Activated T-cell treated with anti-CD3 and anti-CD28 coated beads, Interleukin-2, amount 50 U/mL, for 4 hours (primary cell): ENCODE data around the gene INPP4A. TPM values are rescaled to one million over a fixed set of nuclear protein-coding genes. Genes with fewer than 3 reads are reported as not detected.

Experiments used
- ATAC-seq, 2 donors: fragments of 200-7000 bp; cut with Tn5 transposase; one replicate each; pipeline ENCODE4 v1.10.0; 2021
- DNase-seq: peaks from one replicate; pipeline ENCODE4 v3.0.0-alpha.2; 2020
- H3K27me3 Mint-ChIP-seq: one replicate; pipeline ENCODE4 v1.8.0; 2021; ENCODE audit warnings: low read depth, mixed read lengths
- H3K36me3 Mint-ChIP-seq: one replicate; pipeline ENCODE4 v1.8.0; 2022; ENCODE audit warnings: mixed read lengths; ENCODE audit not compliant: insufficient read depth
- H3K4me1 Mint-ChIP-seq: one replicate; pipeline ENCODE4 v1.8.0; 2021; ENCODE audit warnings: low read depth, mixed read lengths
- H3K4me3 Mint-ChIP-seq: one replicate; pipeline ENCODE4 v1.8.0; 2021; ENCODE audit warnings: mild to moderate bottlenecking, moderate library complexity, mixed read lengths
- H3K9me3 Mint-ChIP-seq: one replicate; pipeline ENCODE4 v1.8.0; 2021; ENCODE audit warnings: mixed read lengths
- total RNA-seq, 3 donors: library from RNA; stranded (reverse); gene quantifications; one replicate each; pipeline ENCODE4 v1.2.1, GENCODE V29; 2021

INPP4A gene
- total RNA-seq, 3 donors from 2014 or later, result 17.3 to 24.0 (median 17.3) TPM

DNA sequence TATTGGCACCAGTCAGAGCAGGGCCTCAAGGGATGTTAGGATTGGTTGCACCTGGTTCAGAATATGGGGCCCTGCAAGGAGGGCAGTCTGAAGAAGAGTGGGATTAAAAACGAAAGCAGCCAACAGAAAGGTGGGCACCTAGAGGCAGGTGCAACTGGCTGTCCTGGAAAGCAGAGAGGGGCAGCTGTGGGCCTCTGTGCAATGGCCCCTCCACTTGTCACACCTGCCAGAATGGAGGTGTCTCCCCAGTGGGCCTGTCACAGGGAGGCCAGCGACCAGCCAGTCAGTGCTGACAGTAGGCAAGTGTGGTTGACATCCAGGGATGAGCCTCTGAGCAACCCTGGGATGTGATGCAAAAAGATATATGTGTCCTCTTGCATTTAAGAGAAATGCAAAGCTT lies 37.7 kb downstream of the INPP4A start:
- Mint-ChIP-seq H3K4me1 (peaks cover 94% of the 10 kb centered on the region), H3K4me3 (no peak overlapping the region), H3K9me3 (no peaks in the 10 kb centered on the region), H3K36me3 (no peaks in the 10 kb centered on the region), H3K27me3 (no peaks in the 10 kb centered on the region)
- ATAC-seq (no peak), DNase-seq (no peak)

DNA sequence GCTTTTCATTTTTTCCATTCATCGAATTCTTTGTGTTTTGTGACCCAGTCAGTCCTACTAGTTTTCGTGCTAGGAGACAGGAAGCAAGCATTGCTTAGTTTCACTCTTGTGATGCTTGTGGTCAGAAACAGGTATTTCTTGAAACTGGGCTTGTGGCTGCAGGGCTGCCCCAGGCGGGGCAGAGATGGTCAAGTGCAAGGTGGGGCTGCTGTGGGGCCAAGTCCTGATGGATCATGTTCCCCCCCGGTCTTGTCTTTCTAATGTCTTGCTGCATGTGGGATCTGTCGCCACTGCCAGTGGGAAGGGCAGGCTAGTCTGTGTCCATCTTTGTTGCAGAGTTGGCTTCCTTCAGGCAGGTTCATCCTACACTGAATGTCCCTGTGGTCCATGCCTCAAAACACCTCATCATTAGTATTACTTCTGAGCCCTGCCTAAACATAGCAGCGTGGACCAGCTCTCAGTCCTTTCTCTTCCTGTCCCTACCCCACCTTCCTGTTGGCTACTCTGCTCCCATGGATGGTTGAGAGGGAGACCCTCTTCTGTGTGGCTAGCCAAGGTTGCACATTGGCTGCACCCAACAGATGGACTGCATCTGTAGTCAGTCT lies 38.7 kb downstream of the INPP4A start:
- H3K27me3 Mint-ChIP-seq, result no peaks in the 10 kb centered on the region
- ATAC-seq, result peak; percentile 5 to 14
- peak overlapping the region; percentile 48 for H3K4me3 Mint-ChIP-seq
- no peaks in the 10 kb centered on the region for H3K36me3 Mint-ChIP-seq
- H3K4me1 Mint-ChIP-seq, result peaks cover 94% of the 10 kb centered on the region
- H3K9me3 Mint-ChIP-seq, result no peaks in the 10 kb centered on the region
- DNase-seq, result no peak

DNA sequence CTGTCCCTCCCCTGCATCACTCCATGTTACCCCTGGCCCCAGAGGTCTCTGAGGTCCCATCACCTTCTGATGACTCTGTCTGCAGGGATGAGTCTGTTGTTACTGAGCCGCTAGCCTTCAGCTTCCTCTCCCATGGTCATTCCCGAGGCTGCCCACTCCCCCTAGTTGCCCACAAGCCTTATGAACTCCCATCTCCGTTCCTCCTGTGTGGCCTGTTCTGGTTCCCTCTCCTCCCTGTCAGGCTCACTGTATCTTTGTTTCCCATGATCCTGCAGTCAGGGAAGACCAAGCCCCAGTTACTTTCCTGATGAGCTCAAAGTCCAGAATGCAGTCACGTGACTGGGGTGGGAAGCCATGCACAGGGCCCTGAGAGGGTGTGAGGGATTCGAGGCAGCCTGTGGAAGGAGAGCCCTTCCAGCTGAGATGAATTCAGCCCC lies 39.5 kb downstream of the INPP4A start:
- no peak overlapping the region for H3K4me3 Mint-ChIP-seq
- no peaks in the 10 kb centered on the region for H3K36me3 Mint-ChIP-seq
- DNase-seq (no peak), ATAC-seq (no peak)
- H3K27me3 Mint-ChIP-seq, result no peaks in the 10 kb centered on the region
- peaks cover 94% of the 10 kb centered on the region for H3K4me1 Mint-ChIP-seq
- no peaks in the 10 kb centered on the region for H3K9me3 Mint-ChIP-seq

DNA sequence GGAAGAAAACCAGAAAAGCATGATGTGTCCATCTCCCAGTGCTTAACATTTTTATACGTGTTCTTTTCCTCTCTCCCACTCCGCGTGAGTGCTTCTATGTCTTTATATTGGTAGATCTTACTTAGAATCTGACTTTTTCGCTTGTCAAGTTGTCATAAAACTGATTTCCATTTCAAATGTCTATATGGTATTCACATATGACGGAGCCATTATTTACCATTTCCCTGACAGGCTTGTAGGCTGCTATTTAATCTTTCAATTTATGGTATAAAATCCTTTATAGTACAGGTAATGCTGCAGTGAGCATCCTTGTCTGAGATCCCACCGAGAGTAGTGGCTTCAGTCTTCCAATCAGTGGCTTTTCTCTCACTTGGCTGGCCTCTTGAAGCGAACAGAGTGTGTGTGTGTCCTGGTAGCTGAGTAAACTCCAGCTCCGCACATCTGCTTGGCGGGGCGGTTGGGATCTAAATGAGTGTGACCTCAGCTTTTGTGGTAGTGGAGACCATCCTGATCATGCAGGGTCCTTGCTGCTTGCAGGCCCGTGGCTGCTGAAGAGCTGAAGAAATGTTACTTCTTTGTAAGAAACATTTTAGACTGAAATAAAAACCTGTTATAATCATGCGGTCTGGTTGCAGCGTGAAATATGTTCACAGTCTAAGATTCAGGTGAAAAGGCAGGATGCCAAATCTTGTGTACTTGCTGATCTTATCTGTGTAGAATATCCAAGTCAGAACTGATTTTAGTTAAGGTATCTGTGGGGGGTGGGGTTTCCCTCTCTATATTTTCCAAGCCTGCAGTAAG lies 40.2 kb downstream of the INPP4A start:
- H3K4me3 Mint-ChIP-seq, result peak overlapping the region; percentile 19
- no peaks in the 10 kb centered on the region for H3K9me3 Mint-ChIP-seq
- no peaks in the 10 kb centered on the region for H3K27me3 Mint-ChIP-seq
- no peaks in the 10 kb centered on the region for H3K36me3 Mint-ChIP-seq
- ATAC-seq, result no peak
- no peak for DNase-seq
- H3K4me1 Mint-ChIP-seq, result peaks cover 94% of the 10 kb centered on the region

DNA sequence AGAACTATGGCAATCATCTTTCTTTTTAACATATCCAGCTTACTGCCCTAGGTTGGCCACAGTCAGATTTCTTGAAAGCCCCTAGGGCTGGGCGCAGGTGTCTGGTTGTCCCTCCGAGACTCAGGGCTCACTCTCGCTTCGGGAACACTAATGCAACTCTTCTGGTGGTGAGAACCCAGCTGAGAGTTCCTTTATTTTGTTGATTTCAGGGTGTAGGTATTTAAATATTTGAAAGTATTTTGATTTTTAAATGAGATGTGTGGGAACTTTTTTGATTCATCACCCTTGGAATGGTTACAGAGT lies 40.7 kb downstream of the INPP4A start:
- no peaks in the 10 kb centered on the region for H3K9me3 Mint-ChIP-seq
- no peak overlapping the region for H3K4me3 Mint-ChIP-seq
- no peak for DNase-seq
- H3K27me3 Mint-ChIP-seq, result no peaks in the 10 kb centered on the region
- no peak for ATAC-seq
- no peaks in the 10 kb centered on the region for H3K36me3 Mint-ChIP-seq
- peaks cover 93% of the 10 kb centered on the region for H3K4me1 Mint-ChIP-seq

DNA sequence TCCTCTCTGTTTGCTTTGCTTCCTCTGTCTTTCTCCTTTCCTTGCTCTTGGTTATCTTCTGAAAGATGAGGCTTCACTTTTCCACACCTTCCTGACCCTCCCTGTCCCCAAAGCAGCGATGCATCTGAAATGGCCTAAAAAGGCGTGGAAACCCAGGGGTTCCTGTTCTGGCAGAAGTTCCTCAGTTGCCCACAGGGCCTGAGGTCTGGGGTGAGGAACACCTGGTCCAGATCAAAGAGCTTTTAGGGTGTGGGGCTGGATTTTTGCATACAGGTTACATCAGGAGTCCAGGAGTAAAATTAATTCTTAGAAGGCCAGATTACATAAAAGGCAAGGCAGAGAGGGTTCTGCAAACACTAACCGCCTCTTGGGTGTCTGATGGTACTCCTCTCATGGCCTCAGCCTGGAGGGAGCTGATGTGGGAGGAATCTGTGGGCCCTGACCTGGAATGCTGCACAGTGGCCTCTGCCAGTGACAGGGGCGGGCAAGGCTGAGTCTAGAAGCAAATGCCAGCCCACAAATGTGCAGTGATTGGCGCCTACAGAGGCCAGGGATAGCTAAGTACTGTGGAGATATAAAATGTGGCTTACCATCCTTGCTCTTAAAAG lies 41.8 kb downstream of the INPP4A start:
- H3K4me3 Mint-ChIP-seq, result no peak overlapping the region
- peaks cover under 1% of the 10 kb centered on the region for H3K36me3 Mint-ChIP-seq
- no peaks in the 10 kb centered on the region for H3K27me3 Mint-ChIP-seq
- ATAC-seq (no peak), DNase-seq (no peak)
- H3K4me1 Mint-ChIP-seq, result peaks cover 90% of the 10 kb centered on the region
- no peaks in the 10 kb centered on the region for H3K9me3 Mint-ChIP-seq

DNA sequence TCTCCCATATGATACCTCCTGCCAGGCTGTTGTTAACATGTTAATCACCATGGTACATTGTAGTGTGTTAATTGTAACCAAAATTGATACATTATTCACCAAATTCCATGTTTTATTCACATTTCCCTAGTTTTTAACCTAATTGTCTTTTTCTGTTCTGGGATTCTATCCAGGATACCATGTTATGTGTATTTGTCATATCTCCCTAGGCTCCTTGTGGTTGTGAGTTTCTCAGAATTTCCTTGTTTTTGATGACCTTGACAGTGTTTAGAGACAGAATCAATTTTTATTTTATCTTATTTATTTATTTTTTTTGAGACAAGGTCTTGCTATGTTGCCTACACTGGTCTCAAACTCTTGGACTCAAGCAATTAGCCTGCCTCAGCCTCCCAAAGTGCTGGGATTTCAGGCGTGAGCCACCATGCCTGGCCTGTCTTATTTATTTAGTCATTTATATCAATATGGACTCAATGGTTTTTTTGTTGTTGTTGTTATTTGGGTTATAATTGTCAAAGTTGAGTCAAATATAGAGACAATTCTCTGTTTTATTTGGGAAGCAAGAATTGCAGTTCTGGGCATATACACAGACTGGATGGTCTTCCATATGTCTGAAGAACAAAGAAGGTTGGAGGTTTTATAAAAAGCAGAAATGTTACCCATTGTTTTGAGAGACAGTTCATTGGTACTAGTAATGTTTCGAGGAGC lies 42.6 kb downstream of the INPP4A start:
- no peak for DNase-seq
- no peak for ATAC-seq
- H3K4me1 Mint-ChIP-seq, result peaks cover 91% of the 10 kb centered on the region
- peaks cover 5% of the 10 kb centered on the region for H3K36me3 Mint-ChIP-seq
- H3K9me3 Mint-ChIP-seq, result no peaks in the 10 kb centered on the region
- no peaks in the 10 kb centered on the region for H3K27me3 Mint-ChIP-seq
- H3K4me3 Mint-ChIP-seq, result no peak overlapping the region

DNA sequence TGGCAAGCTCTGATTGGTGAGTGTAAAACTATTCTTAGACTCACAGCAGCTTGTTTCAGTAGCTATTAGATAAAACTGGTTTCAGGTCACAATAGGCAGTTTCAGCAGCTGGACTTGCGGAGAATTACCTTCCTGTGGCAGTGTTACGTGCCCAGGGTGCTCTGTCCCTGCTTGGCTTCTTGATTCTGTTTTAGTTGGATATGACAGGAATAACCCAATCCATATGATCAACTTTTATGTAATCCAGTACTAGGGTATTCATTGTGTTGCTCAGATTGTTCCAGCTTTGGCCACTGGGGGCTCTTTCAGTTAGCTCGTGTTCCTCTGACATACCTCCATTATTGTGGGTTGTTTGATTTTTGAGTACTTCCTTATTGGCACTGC lies 43.1 kb downstream of the INPP4A start:
- peak; percentile 42 for DNase-seq
- Mint-ChIP-seq H3K27me3 (no peaks in the 10 kb centered on the region), H3K36me3 (peaks cover 5% of the 10 kb centered on the region), H3K9me3 (no peaks in the 10 kb centered on the region), H3K4me3 (no peak overlapping the region), H3K4me1 (peaks cover 92% of the 10 kb centered on the region)
- ATAC-seq, result peak; percentile 54 to 67

DNA sequence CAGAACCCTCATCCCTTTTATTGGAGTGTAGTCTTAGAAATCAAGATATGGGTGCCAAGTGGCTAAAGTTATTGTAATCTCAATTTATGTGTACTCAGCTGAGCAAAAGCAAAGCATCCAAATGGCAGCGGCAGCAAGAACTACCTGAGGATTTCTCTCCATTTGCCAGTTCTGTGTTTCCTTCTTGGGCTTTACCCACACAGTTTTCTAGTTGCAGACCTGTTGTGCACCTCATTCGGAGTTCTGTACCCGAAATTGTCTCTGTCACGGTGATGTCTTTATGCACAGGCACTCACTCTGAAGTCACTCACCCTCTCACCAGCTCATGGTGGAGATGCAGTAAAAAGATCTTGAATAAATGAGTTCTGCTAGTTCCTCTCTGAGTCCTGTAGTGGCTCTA lies 43.6 kb downstream of the INPP4A start:
- H3K4me1 Mint-ChIP-seq, result peaks cover 90% of the 10 kb centered on the region
- peaks cover 5% of the 10 kb centered on the region for H3K36me3 Mint-ChIP-seq
- H3K27me3 Mint-ChIP-seq, result no peaks in the 10 kb centered on the region
- DNase-seq, result no peak
- ATAC-seq, result no peak
- no peaks in the 10 kb centered on the region for H3K9me3 Mint-ChIP-seq
- H3K4me3 Mint-ChIP-seq, result no peak overlapping the region

DNA sequence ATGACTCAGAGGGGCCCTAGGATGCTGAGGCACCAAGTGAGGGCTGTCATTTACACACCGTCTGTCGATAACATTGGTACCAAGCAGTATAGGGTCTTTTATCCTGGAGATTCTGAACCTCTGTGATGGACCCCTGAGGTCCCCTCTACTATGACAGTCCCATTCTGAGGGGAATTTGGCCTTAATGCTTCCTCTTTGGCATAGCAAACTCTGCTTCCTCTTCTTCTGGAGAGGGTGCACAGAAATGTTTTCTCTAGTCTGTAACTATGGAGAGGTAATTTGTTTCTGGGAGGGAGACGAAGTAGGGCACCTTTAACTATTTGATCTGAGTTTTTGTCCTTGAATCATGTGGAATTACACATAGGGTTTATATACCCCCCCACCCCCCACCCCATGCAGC lies 44.8 kb downstream of the INPP4A start:
- peaks cover 2% of the 10 kb centered on the region for H3K9me3 Mint-ChIP-seq
- H3K4me1 Mint-ChIP-seq, result peaks cover 80% of the 10 kb centered on the region
- H3K4me3 Mint-ChIP-seq, result no peak overlapping the region
- peaks cover 7% of the 10 kb centered on the region for H3K36me3 Mint-ChIP-seq
- no peaks in the 10 kb centered on the region for H3K27me3 Mint-ChIP-seq
- DNase-seq (no peak), ATAC-seq (no peak)

DNA sequence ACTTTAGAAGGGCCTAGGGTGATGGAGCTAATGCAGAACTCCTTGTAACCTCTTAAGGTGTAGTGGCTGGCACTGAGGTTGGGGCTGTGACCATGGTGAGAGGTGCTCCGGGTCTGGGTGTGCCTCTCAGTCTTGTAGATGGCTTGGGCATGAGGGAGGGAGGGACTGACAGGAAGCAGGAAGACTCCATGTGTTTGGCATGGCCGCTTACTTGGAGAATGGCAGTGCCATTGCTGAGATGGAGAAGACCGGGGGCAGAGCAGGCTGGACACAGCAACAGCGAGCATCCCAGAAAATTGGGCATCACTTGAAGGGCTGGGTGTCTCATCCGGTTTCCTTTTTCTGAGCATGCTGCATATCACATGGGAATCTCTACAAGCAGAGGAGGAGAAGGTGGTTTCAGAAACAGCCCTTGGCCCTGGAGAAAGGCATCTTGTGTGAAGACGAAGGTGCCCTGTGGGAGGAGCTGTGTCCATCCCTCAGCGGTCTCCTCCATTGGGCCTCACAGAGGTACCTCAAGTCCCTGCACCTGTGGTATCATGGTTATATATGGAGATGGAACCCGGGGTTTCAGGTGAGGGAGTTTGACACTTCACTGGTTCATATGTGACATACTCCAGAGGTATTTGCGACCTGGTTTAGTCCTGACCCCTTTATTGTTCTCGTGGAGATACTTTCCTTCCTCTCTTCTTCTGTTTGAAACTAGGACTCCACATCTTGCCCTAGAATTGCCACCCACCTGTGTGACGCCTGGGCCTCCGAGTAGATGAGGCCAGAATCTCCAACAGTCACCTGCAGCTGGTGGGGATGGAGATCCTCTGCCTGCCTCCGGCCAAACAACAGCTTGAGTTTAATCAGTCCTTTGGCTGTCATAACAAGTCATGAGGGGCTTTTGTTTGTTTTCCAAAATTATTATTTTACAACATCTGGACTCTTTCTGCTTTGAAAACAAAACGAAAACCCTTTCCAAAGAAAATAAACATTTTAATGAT lies 45.6 kb downstream of the INPP4A start:
- Mint-ChIP-seq H3K4me1 (peaks cover 73% of the 10 kb centered on the region), H3K9me3 (peaks cover 7% of the 10 kb centered on the region), H3K4me3 (no peak overlapping the region), H3K27me3 (no peaks in the 10 kb centered on the region), H3K36me3 (peaks cover 8% of the 10 kb centered on the region)
- ATAC-seq (no peak), DNase-seq (no peak)

DNA sequence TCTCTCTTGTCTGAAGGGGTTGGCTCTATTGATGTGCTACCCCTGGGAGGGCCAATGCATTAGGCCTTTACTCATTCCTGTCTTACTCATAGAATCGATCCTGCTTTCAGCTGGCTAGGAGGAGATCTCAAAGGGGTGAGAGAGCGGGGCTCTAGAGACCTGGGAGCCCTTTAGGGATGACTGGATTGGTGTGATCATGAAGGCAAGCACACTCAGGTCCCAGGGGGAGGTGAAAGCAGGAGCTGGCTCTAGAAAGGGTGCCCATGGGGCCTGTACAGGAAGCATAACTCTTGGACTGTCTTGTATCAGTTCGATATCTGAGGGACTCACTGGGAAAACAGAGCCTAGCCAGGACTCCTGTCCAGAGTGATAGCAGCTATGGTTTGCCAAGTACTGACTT lies 47.8 kb downstream of the INPP4A start:
- peaks cover 18% of the 10 kb centered on the region for H3K36me3 Mint-ChIP-seq
- ATAC-seq (no peak), DNase-seq (no peak)
- peaks cover 21% of the 10 kb centered on the region for H3K9me3 Mint-ChIP-seq
- no peak overlapping the region for H3K4me3 Mint-ChIP-seq
- H3K4me1 Mint-ChIP-seq, result peaks cover 57% of the 10 kb centered on the region
- H3K27me3 Mint-ChIP-seq, result no peaks in the 10 kb centered on the region

DNA sequence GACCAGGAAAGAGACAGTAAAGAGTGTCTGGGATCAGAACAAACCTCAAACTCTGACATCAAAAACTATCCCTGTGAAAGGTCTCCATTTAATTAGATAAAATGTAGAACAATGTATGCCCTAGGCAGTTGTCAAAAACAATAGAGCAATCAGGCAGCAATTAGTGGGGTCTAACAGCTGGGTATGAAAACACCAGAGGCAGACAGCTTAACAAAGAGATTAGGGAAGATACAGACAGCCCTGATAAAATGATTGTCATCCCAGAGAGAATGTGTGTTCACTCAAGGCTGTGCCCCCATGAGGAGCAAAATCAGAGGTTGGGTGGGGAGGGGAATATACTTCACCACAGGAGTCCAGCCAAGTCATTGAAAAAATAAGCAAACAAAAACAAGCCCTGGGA lies 50.0 kb downstream of the INPP4A start:
- H3K4me1 Mint-ChIP-seq, result peaks cover 53% of the 10 kb centered on the region
- H3K4me3 Mint-ChIP-seq, result no peak overlapping the region
- peaks cover 26% of the 10 kb centered on the region for H3K9me3 Mint-ChIP-seq
- H3K36me3 Mint-ChIP-seq, result peaks cover 35% of the 10 kb centered on the region
- no peak for DNase-seq
- no peak for ATAC-seq
- no peaks in the 10 kb centered on the region for H3K27me3 Mint-ChIP-seq
